Mammary epithelial cell (primary cell): Measurements from ENCODE around the gene KAT6B.

ENCODE experiments used
- EZH2 ChIP-seq: IDR thresholded peaks from 2 replicates; pipeline ENCODE4 v1.6.1; 2012; ENCODE audit warnings: low read length, inconsistent platforms, borderline replicate concordance
- TF ChIP-seq, protein P1 (sequence below), 2 donors: IDR thresholded peaks in 1 of 2; conservative IDR thresholded peaks in 1 of 2; 2 replicates each; pipeline ENCODE4 v1.5.1; 2011 to 2012; ENCODE audit warnings: inconsistent platforms in 2 of 2, low read length in 2 of 2, mild to moderate bottlenecking in 2 of 2, control low read depth in 1 of 2, low read depth in 1 of 2; ENCODE audit not compliant: insufficient read depth in 1 of 2; ENCODE audit errors: extremely low read depth in 1 of 2

DNA sequence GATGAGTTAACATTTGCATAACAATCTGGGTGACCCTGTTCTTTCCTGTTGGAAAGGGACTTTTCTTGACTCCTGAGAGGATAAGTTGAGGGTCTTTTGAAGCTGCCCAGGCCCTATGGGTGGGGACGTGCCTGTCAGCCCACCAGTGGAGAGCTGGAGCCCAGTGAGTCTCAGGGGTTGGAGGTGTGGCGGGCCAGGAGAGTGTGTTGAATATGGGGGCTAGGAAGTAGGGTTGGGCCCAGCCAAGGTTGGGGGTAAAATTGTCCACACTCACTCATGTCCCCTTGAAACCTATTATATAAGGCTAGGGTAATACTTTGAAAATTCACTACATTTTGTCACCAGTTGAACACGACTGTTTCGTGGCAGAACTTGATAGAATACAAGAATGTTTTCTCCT, 17.9 kb upstream of the KAT6B start:
- TF ChIP-seq, protein P1, sequence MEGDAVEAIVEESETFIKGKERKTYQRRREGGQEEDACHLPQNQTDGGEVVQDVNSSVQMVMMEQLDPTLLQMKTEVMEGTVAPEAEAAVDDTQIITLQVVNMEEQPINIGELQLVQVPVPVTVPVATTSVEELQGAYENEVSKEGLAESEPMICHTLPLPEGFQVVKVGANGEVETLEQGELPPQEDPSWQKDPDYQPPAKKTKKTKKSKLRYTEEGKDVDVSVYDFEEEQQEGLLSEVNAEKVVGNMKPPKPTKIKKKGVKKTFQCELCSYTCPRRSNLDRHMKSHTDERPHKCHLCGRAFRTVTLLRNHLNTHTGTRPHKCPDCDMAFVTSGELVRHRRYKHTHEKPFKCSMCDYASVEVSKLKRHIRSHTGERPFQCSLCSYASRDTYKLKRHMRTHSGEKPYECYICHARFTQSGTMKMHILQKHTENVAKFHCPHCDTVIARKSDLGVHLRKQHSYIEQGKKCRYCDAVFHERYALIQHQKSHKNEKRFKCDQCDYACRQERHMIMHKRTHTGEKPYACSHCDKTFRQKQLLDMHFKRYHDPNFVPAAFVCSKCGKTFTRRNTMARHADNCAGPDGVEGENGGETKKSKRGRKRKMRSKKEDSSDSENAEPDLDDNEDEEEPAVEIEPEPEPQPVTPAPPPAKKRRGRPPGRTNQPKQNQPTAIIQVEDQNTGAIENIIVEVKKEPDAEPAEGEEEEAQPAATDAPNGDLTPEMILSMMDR (conservative IDR thresholded peaks at IDR 0.05 in 1 of 2, IDR thresholded peaks at IDR 0.05 in 1 of 2; ENCODE audit: extremely low read depth in 1 of 2, insufficient read depth in 1 of 2, low read depth in 1 of 2, low read length in 2 of 2), result no peak
- TF ChIP-seq EZH2, result no peak
